ENCODE measurements around the gene TBCD. TPM values are rescaled to one million over a fixed set of nuclear protein-coding genes. Genes with fewer than 3 reads are reported as not detected.

TBCD gene
- total and polyA plus RNA-seq, 9 of the 15 experiments (the other 6 are each of a cell fraction or from before 2014, with no cell fraction given) = 8.9 to 98.5 (median 28.0) TPM

DNA sequence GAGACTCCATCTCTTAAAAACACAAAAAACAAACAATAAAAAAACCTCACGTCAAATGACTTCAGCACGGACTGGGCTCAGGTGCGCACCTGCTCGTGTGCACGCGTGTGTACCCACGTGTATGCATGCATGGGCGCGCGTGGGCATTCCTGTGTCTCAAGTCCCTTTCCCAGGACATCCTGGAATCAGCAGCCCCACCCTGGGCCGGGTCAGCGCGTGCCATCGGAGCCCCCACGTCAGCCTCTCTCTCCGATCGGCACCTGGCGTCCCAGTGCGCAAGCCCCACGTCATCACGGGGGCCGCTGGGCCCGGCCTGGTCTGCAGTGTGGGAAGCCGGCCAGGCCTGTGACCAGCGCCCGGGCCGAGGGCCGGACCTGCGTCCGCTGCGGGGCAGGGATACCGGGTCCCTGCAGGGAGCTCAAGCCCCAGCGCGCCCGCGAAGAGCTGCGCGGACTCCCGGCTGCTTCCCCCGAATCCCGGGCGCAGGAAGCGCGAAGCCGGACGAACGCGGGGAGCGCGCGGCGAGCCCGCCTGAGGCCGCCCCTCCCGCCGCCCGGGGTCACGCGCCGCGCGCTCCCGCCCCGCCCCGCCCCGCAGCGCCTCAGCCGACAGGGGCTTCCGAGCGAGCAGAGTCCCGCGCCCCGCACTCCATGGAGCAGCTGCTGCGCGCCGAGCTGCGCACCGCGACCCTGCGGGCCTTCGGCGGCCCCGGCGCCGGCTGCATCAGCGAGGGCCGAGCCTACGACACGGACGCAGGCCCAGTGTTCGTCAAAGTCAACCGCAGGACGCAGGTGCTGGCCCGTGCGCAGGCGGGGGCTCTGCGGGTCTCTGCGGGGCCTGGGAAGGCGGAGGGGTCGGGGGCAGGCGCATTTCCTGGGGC is 16.6 kb upstream of the TBCD start, which contains the start of gene FN3K (continued):
- TF ChIP-seq, protein P1, sequence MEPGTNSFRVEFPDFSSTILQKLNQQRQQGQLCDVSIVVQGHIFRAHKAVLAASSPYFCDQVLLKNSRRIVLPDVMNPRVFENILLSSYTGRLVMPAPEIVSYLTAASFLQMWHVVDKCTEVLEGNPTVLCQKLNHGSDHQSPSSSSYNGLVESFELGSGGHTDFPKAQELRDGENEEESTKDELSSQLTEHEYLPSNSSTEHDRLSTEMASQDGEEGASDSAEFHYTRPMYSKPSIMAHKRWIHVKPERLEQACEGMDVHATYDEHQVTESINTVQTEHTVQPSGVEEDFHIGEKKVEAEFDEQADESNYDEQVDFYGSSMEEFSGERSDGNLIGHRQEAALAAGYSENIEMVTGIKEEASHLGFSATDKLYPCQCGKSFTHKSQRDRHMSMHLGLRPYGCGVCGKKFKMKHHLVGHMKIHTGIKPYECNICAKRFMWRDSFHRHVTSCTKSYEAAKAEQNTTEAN (CRISPR knock-in tag; IDR thresholded peaks at IDR 0.05) = no peak
- TF ChIP-seq NUFIP1 (IDR thresholded peaks at IDR 0.05; ENCODE audit: partially characterized antibody) (no peak), HNRNPH1 (optimal IDR thresholded peaks at IDR 0.05; ENCODE audit: low read depth, low read length) (no peak), ZNF551 (CRISPR knock-in tag; IDR thresholded peaks at IDR 0.05) (no peak), MTA3 (IDR thresholded peaks at IDR 0.05; ENCODE audit: borderline replicate concordance) (0 out of 2 replicates have a peak, but pooled peaks have one; percentile 78), GATAD2A (IDR thresholded peaks at IDR 0.05) (0 out of 2 replicates have a peak, but pooled peaks have one; percentile 20), KAT7 (CRISPR knock-in tag; IDR thresholded peaks at IDR 0.05; ENCODE audit: borderline replicate concordance) (peak; percentile 91; the same call in 1 of the 2 replicates), KDM1A (IDR thresholded peaks at IDR 0.05) (peak in 1 of 2 experiments; percentile 82; a peak in 2 of 4 replicates), NCOA1 (IDR thresholded peaks at IDR 0.05; ENCODE audit: low read depth) (no peak), TCF7L2 (IDR thresholded peaks at IDR 0.05; ENCODE audit: low read depth, low read length) (no peak), EWSR1 (IDR thresholded peaks at IDR 0.05; ENCODE audit: borderline replicate concordance, low read depth, partially characterized antibody) (no peak), HMG20B (CRISPR knock-in tag; IDR thresholded peaks at IDR 0.05) (no peak), SMAD1 (IDR thresholded peaks at IDR 0.05; ENCODE audit: low read depth, low read length, partially characterized antibody) (no peak), ZNF445 (CRISPR knock-in tag; IDR thresholded peaks at IDR 0.05; ENCODE audit: low read depth) (no peak), KDM2B (CRISPR knock-in tag; IDR thresholded peaks at IDR 0.05) (0 out of 2 replicates have a peak, but pooled peaks have one; percentile 11), DIDO1 (tag; IDR thresholded peaks at IDR 0.05; ENCODE audit: low read depth) (no peak), ZC3H4 (CRISPR knock-in tag; IDR thresholded peaks at IDR 0.05; ENCODE audit: borderline replicate concordance) (no peak), LARP7 (IDR thresholded peaks at IDR 0.05) (no peak)
- TF ChIP-seq, protein P2, sequence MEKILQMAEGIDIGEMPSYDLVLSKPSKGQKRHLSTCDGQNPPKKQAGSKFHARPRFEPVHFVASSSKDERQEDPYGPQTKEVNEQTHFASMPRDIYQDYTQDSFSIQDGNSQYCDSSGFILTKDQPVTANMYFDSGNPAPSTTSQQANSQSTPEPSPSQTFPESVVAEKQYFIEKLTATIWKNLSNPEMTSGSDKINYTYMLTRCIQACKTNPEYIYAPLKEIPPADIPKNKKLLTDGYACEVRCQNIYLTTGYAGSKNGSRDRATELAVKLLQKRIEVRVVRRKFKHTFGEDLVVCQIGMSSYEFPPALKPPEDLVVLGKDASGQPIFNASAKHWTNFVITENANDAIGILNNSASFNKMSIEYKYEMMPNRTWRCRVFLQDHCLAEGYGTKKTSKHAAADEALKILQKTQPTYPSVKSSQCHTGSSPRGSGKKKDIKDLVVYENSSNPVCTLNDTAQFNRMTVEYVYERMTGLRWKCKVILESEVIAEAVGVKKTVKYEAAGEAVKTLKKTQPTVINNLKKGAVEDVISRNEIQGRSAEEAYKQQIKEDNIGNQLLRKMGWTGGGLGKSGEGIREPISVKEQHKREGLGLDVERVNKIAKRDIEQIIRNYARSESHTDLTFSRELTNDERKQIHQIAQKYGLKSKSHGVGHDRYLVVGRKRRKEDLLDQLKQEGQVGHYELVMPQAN (IDR thresholded peaks at IDR 0.05; ENCODE audit: borderline replicate concordance) = no peak
- TF ChIP-seq, protein P3, sequence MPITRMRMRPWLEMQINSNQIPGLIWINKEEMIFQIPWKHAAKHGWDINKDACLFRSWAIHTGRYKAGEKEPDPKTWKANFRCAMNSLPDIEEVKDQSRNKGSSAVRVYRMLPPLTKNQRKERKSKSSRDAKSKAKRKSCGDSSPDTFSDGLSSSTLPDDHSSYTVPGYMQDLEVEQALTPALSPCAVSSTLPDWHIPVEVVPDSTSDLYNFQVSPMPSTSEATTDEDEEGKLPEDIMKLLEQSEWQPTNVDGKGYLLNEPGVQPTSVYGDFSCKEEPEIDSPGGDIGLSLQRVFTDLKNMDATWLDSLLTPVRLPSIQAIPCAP (CRISPR knock-in tag; IDR thresholded peaks at IDR 0.05; ENCODE audit: borderline replicate concordance) = no peak
- TF ChIP-seq, protein P4, sequence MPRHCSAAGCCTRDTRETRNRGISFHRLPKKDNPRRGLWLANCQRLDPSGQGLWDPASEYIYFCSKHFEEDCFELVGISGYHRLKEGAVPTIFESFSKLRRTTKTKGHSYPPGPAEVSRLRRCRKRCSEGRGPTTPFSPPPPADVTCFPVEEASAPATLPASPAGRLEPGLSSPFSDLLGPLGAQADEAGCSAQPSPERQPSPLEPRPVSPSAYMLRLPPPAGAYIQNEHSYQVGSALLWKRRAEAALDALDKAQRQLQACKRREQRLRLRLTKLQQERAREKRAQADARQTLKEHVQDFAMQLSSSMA (CRISPR knock-in tag; IDR thresholded peaks at IDR 0.05) = no peak
- TF ChIP-seq, protein P5, sequence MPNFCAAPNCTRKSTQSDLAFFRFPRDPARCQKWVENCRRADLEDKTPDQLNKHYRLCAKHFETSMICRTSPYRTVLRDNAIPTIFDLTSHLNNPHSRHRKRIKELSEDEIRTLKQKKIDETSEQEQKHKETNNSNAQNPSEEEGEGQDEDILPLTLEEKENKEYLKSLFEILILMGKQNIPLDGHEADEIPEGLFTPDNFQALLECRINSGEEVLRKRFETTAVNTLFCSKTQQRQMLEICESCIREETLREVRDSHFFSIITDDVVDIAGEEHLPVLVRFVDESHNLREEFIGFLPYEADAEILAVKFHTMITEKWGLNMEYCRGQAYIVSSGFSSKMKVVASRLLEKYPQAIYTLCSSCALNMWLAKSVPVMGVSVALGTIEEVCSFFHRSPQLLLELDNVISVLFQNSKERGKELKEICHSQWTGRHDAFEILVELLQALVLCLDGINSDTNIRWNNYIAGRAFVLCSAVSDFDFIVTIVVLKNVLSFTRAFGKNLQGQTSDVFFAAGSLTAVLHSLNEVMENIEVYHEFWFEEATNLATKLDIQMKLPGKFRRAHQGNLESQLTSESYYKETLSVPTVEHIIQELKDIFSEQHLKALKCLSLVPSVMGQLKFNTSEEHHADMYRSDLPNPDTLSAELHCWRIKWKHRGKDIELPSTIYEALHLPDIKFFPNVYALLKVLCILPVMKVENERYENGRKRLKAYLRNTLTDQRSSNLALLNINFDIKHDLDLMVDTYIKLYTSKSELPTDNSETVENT (CRISPR knock-in tag; IDR thresholded peaks at IDR 0.05) = no peak
